Choroid plexus epithelial cell (primary cell): ENCODE data around the gene PAK1.

Experiments
- DNase-seq: peaks from one replicate; pipeline ENCODE4 v3.0.0-alpha.2; 2010; ENCODE audit warnings: low read depth
- H3K4me3 ChIP-seq: 2 replicates; pipeline ENCODE4 v1.5.1; 2011; ENCODE audit warnings: low read depth, mild to moderate bottlenecking, control low read depth, low read length, moderate library complexity
- CTCF ChIP-seq: conservative IDR thresholded peaks from 2 replicates; pipeline ENCODE4 v1.5.1; 2011; ENCODE audit warnings: low read depth, mild to moderate bottlenecking, control low read depth, inconsistent platforms, low read length, moderate library complexity

Gene PAK1

GRCh38 chr11:77440678-77441077 is 33.2 kb downstream of the PAK1 start:
- H3K4me3 ChIP-seq, result no peak overlapping the region
- no peak for DNase-seq
- TF ChIP-seq CTCF, result no peak

GRCh38 chr11:77438487-77438886 is 35.4 kb downstream of the PAK1 start:
- H3K4me3 ChIP-seq, result no peak overlapping the region
- no peak for TF ChIP-seq CTCF
- DNase-seq, result no peak

GRCh38 chr11:77436969-77437368 is 36.9 kb downstream of the PAK1 start:
- DNase-seq, result no peak
- no peak for TF ChIP-seq CTCF
- no peak overlapping the region for H3K4me3 ChIP-seq

- no peak for TF ChIP-seq CTCF
- no peak for DNase-seq
Measured at GRCh38 chr11:77436506-77436905, 37.4 kb downstream of the PAK1 start.

GRCh38 chr11:77435972-77436371 is 37.9 kb downstream of the PAK1 start:
- no peak overlapping the region for H3K4me3 ChIP-seq
- DNase-seq, result no peak
- TF ChIP-seq CTCF, result no peak

More at GRCh38 chr11:77436506-77436905, 37.4 kb downstream of the PAK1 start:
- no peak overlapping the region for H3K4me3 ChIP-seq

- TF ChIP-seq CTCF, result no peak
- no peak for DNase-seq
- no peak overlapping the region for H3K4me3 ChIP-seq
Measured at GRCh38 chr11:77431813-77432212, 42.1 kb downstream of the PAK1 start.

- TF ChIP-seq CTCF, result no peak
- H3K4me3 ChIP-seq, result no peak overlapping the region
- no peak for DNase-seq
Measured at GRCh38 chr11:77428598-77428997, 45.3 kb downstream of the PAK1 start.
